ENCODE measurements around the gene DACH1.
"Not testable (repeated sequence)": the region's sequence is repeated elsewhere in the genome, so short reads cannot be mapped to it uniquely, and the experiment has no call there.

DACH1 gene

GRCh38 chr13:71862459-71862943, 4.5 kb downstream of the DACH1 start:
- intact Hi-C loops (cut with micrococcal nuclease) = no loop called here

GRCh38 chr13:71861769-71862458, 5.1 kb downstream of the DACH1 start:
- Mint-ChIP-seq H3K27me3 (peaks cover 23% of the 10 kb centered on the region), H3K9me3 (no peaks in the 10 kb centered on the region), H3K27ac (no peak overlapping the region), H3K4me3 (no peak overlapping the region), H3K4me1 (ENCODE audit: low read depth) (peaks cover 27% of the 10 kb centered on the region), H3K36me3 (ENCODE audit: low read depth) (peaks cover 27% of the 10 kb centered on the region)
- intact Hi-C loops (cut with micrococcal nuclease) = no loop called here

More at GRCh38 chr13:71862459-71862943, 4.5 kb downstream of the DACH1 start:
- no peaks in the 10 kb centered on the region for H3K9me3 Mint-ChIP-seq
- peaks cover 32% of the 10 kb centered on the region for H3K4me1 Mint-ChIP-seq (ENCODE audit: low read depth)
- no peak overlapping the region for H3K4me3 Mint-ChIP-seq
- peaks cover 28% of the 10 kb centered on the region for H3K27me3 Mint-ChIP-seq
- H3K27ac Mint-ChIP-seq = no peak overlapping the region
- peaks cover 33% of the 10 kb centered on the region for H3K36me3 Mint-ChIP-seq (ENCODE audit: low read depth)

GRCh38 chr13:71860547-71861138, 6.4 kb downstream of the DACH1 start:
- Mint-ChIP-seq H3K4me1 (ENCODE audit: low read depth) (peaks cover 21% of the 10 kb centered on the region), H3K27me3 (peaks cover 15% of the 10 kb centered on the region), H3K9me3 (no peaks in the 10 kb centered on the region), H3K4me3 (no peak overlapping the region), H3K27ac (no peak overlapping the region), H3K36me3 (ENCODE audit: low read depth) (peaks cover 15% of the 10 kb centered on the region)
- intact Hi-C loops (cut with micrococcal nuclease) = no loop called here

- H3K9me3 Mint-ChIP-seq = no peaks in the 10 kb centered on the region
- intact Hi-C loops (cut with micrococcal nuclease) = no loop called here
- peaks cover 6% of the 10 kb centered on the region for H3K4me1 Mint-ChIP-seq (ENCODE audit: low read depth)
- no peak overlapping the region for H3K27ac Mint-ChIP-seq
- no peaks in the 10 kb centered on the region for H3K36me3 Mint-ChIP-seq (ENCODE audit: low read depth)
- no peak overlapping the region for H3K4me3 Mint-ChIP-seq
- peaks cover under 1% of the 10 kb centered on the region for H3K27me3 Mint-ChIP-seq
Measured at GRCh38 chr13:71858647-71859046, 8.4 kb downstream of the DACH1 start.

- Mint-ChIP-seq H3K4me3 (no peak overlapping the region), H3K27ac (no peak overlapping the region), H3K36me3 (ENCODE audit: low read depth) (no peaks in the 10 kb centered on the region), H3K9me3 (no peaks in the 10 kb centered on the region), H3K4me1 (ENCODE audit: low read depth) (peaks cover 6% of the 10 kb centered on the region), H3K27me3 (no peaks in the 10 kb centered on the region)
- intact Hi-C loops (cut with micrococcal nuclease) = no loop called here
Measured at GRCh38 chr13:71856548-71857043, 10.4 kb downstream of the DACH1 start.

DNA sequence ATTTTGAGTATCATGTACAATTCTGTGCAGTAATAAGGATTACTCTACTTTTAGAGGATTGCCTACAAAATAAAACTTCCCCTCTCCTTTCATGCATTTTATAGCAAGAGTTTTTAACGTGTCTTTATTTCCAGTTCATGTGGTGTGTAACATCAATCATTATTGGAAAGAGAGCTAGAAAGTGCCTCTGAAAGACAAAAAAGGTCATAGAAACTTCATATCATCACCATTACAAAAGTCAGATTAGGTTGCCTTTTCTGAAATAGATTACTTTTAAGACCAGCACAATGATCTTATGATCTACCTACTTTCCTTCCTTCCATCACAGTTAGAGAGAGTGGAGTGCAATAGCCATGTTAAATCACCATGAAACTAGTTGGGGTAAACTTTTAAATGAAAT, 12.6 kb downstream of the DACH1 start:
- H3K27me3 Mint-ChIP-seq = no peaks in the 10 kb centered on the region
- no peak overlapping the region for H3K27ac Mint-ChIP-seq
- no peaks in the 10 kb centered on the region for H3K36me3 Mint-ChIP-seq (ENCODE audit: low read depth)
- H3K4me1 Mint-ChIP-seq (ENCODE audit: low read depth) = peaks cover 6% of the 10 kb centered on the region
- no peak overlapping the region for H3K4me3 Mint-ChIP-seq
- intact Hi-C loops (cut with micrococcal nuclease) = no loop called here
- no peaks in the 10 kb centered on the region for H3K9me3 Mint-ChIP-seq

GRCh38 chr13:71853725-71854124, 13.3 kb downstream of the DACH1 start:
- intact Hi-C loops (cut with micrococcal nuclease) = no loop called here
- peaks cover 3% of the 10 kb centered on the region for H3K4me1 Mint-ChIP-seq (ENCODE audit: low read depth)
- H3K27ac Mint-ChIP-seq = no peak overlapping the region
- H3K4me3 Mint-ChIP-seq = no peak overlapping the region
- no peaks in the 10 kb centered on the region for H3K27me3 Mint-ChIP-seq
- no peaks in the 10 kb centered on the region for H3K36me3 Mint-ChIP-seq (ENCODE audit: low read depth)
- H3K9me3 Mint-ChIP-seq = no peaks in the 10 kb centered on the region

GRCh38 chr13:71852736-71853135, 14.3 kb downstream of the DACH1 start:
- Mint-ChIP-seq H3K9me3 (no peaks in the 10 kb centered on the region), H3K27ac (no peak overlapping the region), H3K4me3 (no peak overlapping the region), H3K36me3 (ENCODE audit: low read depth) (no peaks in the 10 kb centered on the region), H3K27me3 (no peaks in the 10 kb centered on the region), H3K4me1 (ENCODE audit: low read depth) (no peaks in the 10 kb centered on the region)
- intact Hi-C loops (cut with micrococcal nuclease) = no loop called here

DNA sequence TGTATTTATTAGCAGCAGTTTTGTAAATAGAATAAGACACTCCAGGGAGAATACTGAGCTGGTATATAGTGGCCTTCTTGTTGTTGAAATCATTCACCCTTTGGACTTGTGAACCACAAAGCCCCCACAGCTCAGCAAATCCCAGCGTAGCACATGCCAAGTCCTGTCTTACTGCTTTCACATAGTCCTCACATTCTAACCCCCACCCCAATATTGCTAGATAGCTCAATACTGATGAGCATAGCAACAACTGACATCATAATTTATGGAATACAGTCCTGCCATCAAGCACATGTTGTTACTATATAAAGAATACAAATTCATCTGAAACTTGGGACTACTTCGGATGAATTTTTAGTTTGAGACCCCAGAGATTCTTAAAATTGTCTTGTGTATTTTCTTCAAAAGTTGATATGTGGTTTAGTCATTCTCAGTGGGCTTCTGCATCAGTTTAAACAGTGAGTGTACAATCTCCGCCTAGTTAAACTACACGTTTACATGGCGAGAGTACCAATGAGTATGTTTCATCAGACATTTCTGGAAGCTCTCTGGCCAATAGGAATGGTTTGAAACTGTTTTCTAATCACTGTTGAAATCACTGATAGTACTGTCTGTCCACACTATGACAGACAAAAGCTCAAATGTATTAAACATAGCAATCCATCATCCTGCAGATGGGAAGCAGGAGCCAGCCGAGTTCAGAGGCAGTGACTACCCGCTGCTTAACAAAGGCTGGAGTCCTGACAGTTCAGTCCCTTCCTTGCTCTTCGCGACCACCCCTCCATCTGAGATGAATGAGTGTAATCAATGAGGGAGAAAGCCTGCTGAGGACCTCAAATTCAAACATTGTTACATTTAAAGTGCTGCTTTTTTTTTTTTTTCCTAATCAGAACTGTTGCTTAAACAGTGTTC, 15.2 kb downstream of the DACH1 start:
- intact Hi-C loops (cut with micrococcal nuclease) = no loop called here
- H3K36me3 Mint-ChIP-seq (ENCODE audit: low read depth) = no peaks in the 10 kb centered on the region
- H3K27ac Mint-ChIP-seq = no peak overlapping the region
- H3K4me3 Mint-ChIP-seq = no peak overlapping the region
- no peaks in the 10 kb centered on the region for H3K4me1 Mint-ChIP-seq (ENCODE audit: low read depth)
- H3K9me3 Mint-ChIP-seq = no peaks in the 10 kb centered on the region
- H3K27me3 Mint-ChIP-seq = no peaks in the 10 kb centered on the region

- H3K4me1 Mint-ChIP-seq (ENCODE audit: low read depth) = no peaks in the 10 kb centered on the region
- no peaks in the 10 kb centered on the region for H3K9me3 Mint-ChIP-seq
- H3K4me3 Mint-ChIP-seq = no peak overlapping the region
- H3K27ac Mint-ChIP-seq = no peak overlapping the region
- H3K27me3 Mint-ChIP-seq = no peaks in the 10 kb centered on the region
- no peaks in the 10 kb centered on the region for H3K36me3 Mint-ChIP-seq (ENCODE audit: low read depth)
- intact Hi-C loops (cut with micrococcal nuclease) = no loop called here
Measured at GRCh38 chr13:71842003-71842402, 25.0 kb downstream of the DACH1 start.

DNA sequence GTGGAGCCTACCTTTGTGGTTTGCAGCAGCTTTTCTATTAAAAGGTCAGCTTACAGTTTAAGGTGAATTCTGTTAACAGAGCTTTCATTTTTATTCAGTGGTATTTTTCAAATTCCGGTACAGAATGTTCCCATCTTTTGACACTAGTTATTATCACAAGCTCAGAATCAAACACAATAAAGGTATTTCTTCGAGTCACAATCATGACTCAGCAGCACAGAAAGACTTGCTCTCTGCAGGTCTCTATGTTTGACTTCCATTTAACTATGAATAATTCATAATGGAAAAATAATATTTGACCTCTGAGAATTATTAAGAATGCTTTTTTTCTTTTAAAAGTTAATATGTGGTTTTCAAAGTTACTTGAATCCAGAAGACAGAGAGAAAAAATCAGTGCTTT, 28.2 kb downstream of the DACH1 start:
- H3K4me3 Mint-ChIP-seq = no peak overlapping the region
- intact Hi-C loops (cut with micrococcal nuclease) = no loop called here
- H3K36me3 Mint-ChIP-seq (ENCODE audit: low read depth) = no peaks in the 10 kb centered on the region
- H3K27ac Mint-ChIP-seq = no peak overlapping the region
- no peaks in the 10 kb centered on the region for H3K27me3 Mint-ChIP-seq
- H3K9me3 Mint-ChIP-seq = no peaks in the 10 kb centered on the region
- H3K4me1 Mint-ChIP-seq (ENCODE audit: low read depth) = no peaks in the 10 kb centered on the region

GRCh38 chr13:71837582-71837981, 29.4 kb downstream of the DACH1 start:
- H3K9me3 Mint-ChIP-seq = not testable (repeated sequence)

DNA sequence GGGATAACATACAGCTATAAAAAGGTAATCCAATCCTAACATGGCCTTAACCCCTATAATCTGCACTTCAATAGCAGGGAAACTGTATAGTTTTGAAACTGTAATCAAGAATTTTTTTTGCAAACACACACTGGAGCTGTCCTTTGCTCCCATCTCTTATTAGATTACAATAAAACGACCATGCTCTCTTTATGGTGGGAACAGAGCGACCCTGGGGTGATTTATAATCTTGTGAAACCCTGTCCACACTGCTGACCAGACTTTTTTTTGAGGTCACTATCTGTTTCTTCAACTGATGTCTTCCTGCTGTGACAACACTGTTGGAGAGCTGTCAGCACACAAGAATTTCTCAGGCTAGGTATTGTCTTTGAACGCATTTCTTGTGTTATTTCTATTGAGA, 35.3 kb downstream of the DACH1 start:
- Mint-ChIP-seq H3K27ac (no peak overlapping the region), H3K27me3 (no peaks in the 10 kb centered on the region), H3K36me3 (ENCODE audit: low read depth) (no peaks in the 10 kb centered on the region), H3K9me3 (no peaks in the 10 kb centered on the region), H3K4me1 (ENCODE audit: low read depth) (peaks cover 14% of the 10 kb centered on the region), H3K4me3 (no peak overlapping the region)
- intact Hi-C loops (cut with micrococcal nuclease) = no loop called here

More at GRCh38 chr13:71837582-71837981, 29.4 kb downstream of the DACH1 start:
- H3K36me3 Mint-ChIP-seq (ENCODE audit: low read depth); intact Hi-C loops (cut with micrococcal nuclease); H3K4me1 Mint-ChIP-seq (ENCODE audit: low read depth); H3K27ac Mint-ChIP-seq; H3K4me3 Mint-ChIP-seq; H3K27me3 Mint-ChIP-seq: not testable (repeated sequence)

GRCh38 chr13:71830736-71831135, 36.3 kb downstream of the DACH1 start:
- no peak overlapping the region for H3K27ac Mint-ChIP-seq
- H3K4me3 Mint-ChIP-seq = no peak overlapping the region
- intact Hi-C loops (cut with micrococcal nuclease) = no loop called here
- H3K27me3 Mint-ChIP-seq = no peaks in the 10 kb centered on the region
- peaks cover 14% of the 10 kb centered on the region for H3K4me1 Mint-ChIP-seq (ENCODE audit: low read depth)
- no peaks in the 10 kb centered on the region for H3K36me3 Mint-ChIP-seq (ENCODE audit: low read depth)
- H3K9me3 Mint-ChIP-seq = no peaks in the 10 kb centered on the region

All from dendritic cell treated with granulocyte-macrophage colony-stimulating factor and Interleukin-4, amounts not matched to agents 40 ng/mL and 50 ng/mL, for 4 days (primary cell).